ENCODE data around the gene NEGR1. TPM values are rescaled to one million over a fixed set of nuclear protein-coding genes. Genes with fewer than 3 reads are reported as not detected.

The NEGR1 gene
- total RNA-seq, 1 experiment from 2014 or later = 0.05 TPM

DNA sequence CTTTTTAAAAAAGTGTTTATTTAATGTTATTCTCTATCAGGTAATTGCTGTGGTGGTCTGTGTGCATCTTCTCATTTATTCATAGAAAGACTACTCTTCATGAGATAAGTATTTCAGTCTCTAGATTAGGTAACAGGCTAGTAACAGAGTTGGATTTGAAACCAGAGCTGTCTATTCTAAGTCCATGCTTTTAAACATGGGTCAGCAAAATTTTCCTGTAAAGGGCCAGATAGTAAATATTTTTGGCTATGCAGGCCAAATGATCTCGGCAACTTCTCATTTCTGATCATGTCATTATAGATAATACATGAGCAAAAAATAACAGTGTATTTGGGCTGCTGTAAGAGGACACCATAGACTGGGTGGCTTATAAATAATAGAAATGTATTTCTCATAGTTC lies 715.9 kb downstream of the NEGR1 start:
- Histone ChIP-seq H2AFZ (ENCODE audit: low read depth, low read length, poor library complexity, severe bottlenecking) (no peak overlapping the region), H3K9ac (ENCODE audit: low read length) (no peak overlapping the region), H3K36me3 (ENCODE audit: control insufficient read depth in 1 of 2, insufficient read depth in 2 of 2, low read length in 2 of 2) (no peaks in the 10 kb centered on the region), H4K20me1 (ENCODE audit: insufficient read depth) (no peaks in the 10 kb centered on the region), H3K27ac (ENCODE audit: low read depth, low read length) (no peak overlapping the region), H3K4me3 (replicated peaks in 1 of 2; ENCODE audit: low read depth in 1 of 2, low read length in 2 of 2) (no peak overlapping the region), H3K79me2 (ENCODE audit: insufficient read depth, low read length) (no peaks in the 10 kb centered on the region), H3K4me1 (ENCODE audit: control insufficient read depth in 1 of 2, insufficient read depth in 2 of 2, low read length in 2 of 2) (no peaks in the 10 kb centered on the region), H3K9me3 (ENCODE audit: control insufficient read depth in 1 of 2, insufficient read depth in 1 of 2, low read depth in 1 of 2, low read length in 2 of 2) (no peaks in the 10 kb centered on the region; a peak in 1 of 4 replicates), H3K4me2 (ENCODE audit: low read length) (no peak overlapping the region), H3K9me2 (ENCODE audit: insufficient read depth) (no peaks in the 10 kb centered on the region), H3K27me3 (ENCODE audit: insufficient read depth, low read length) (no peaks in the 10 kb centered on the region)
- POLR2A ChIA-PET = no interaction called here
- DNase-seq (ENCODE audit: low read depth, low spot score) (no peak), ATAC-seq (no peak)
- CTCF ChIA-PET = no interaction called here
- RAD21 ChIA-PET (ENCODE audit: low non-redundant PET in 1 of 2, low total read pairs in 2 of 2, uncharacterized antibody in 2 of 2, unreplicated experiment in 2 of 2) = no interaction called here
- no peak for TF ChIP-seq CBX3 (IDR thresholded peaks at IDR 0.05; ENCODE audit: low read depth)
- no peak for TF ChIP-seq SRF (IDR thresholded peaks at IDR 0.05; ENCODE audit: low read depth)
- no peak for TF ChIP-seq EGR1 (IDR thresholded peaks at IDR 0.05; ENCODE audit: low read depth)
- no peak for TF ChIP-seq CEBPB (IDR thresholded peaks at IDR 0.05; ENCODE audit: low read depth)
- no peak for TF ChIP-seq YY1 (IDR thresholded peaks at IDR 0.05; ENCODE audit: extremely low read depth, insufficient replicate concordance, low read depth, low read length)
- TF ChIP-seq ELF1 (IDR thresholded peaks at IDR 0.05; ENCODE audit: borderline replicate concordance, low read depth) = no peak
- BruUV-seq (replicated peaks) = no TSS peak
- intact Hi-C loops (cut with micrococcal nuclease) = no loop called here

DNA sequence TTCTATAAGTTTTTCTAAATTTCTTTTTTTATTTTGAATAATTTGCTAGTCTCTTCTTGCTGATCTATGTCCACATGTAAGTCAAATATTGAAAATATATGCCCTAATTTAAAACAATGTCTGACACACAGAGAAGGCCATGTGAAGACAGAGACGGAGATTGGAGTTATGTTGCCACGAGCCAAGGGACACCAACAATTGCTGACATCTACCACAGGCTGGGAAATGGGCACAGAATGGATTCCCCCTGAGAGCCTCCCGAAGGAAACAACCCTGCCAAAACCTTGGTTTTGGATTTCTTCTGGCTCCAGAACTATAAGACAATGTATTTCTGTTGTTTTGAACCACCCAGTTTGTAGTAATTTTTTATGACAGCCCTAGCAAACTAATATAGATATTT lies 716.5 kb downstream of the NEGR1 start:
- CTCF ChIA-PET = no interaction called here
- H3K4me3 ChIP-seq (replicated peaks in 1 of 2; ENCODE audit: low read depth in 1 of 2, low read length in 2 of 2) = no peak overlapping the region
- no peak for ATAC-seq
- H3K27me3 ChIP-seq (ENCODE audit: insufficient read depth, low read length) = no peaks in the 10 kb centered on the region
- no peaks in the 10 kb centered on the region for H3K79me2 ChIP-seq (ENCODE audit: insufficient read depth, low read length)
- no peak overlapping the region for H2AFZ ChIP-seq (ENCODE audit: low read depth, low read length, poor library complexity, severe bottlenecking)
- no peak overlapping the region for H3K9ac ChIP-seq (ENCODE audit: low read length)
- no peaks in the 10 kb centered on the region; a peak in 1 of 4 replicates for H3K9me3 ChIP-seq (ENCODE audit: control insufficient read depth in 1 of 2, insufficient read depth in 1 of 2, low read depth in 1 of 2, low read length in 2 of 2)
- no peaks in the 10 kb centered on the region for H3K4me1 ChIP-seq (ENCODE audit: control insufficient read depth in 1 of 2, insufficient read depth in 2 of 2, low read length in 2 of 2)
- H4K20me1 ChIP-seq (ENCODE audit: insufficient read depth) = no peaks in the 10 kb centered on the region
- TF ChIP-seq ATF3 (IDR thresholded peaks at IDR 0.05) (no peak), CEBPB (IDR thresholded peaks at IDR 0.05; ENCODE audit: low read depth) (no peak), RAD21 (IDR thresholded peaks at IDR 0.05; ENCODE audit: low read depth) (no peak), FOSL1 (IDR thresholded peaks at IDR 0.05; ENCODE audit: low read depth) (no peak), ZNF274 (IDR thresholded peaks at IDR 0.05; ENCODE audit: low read depth, low read length) (no peak), SRF (IDR thresholded peaks at IDR 0.05; ENCODE audit: low read depth) (no peak), EZH2 (IDR thresholded peaks at IDR 0.05) (no peak)
- DNase-seq (ENCODE audit: low read depth, low spot score) = no peak
- no peak overlapping the region for H3K4me2 ChIP-seq (ENCODE audit: low read length)
- intact Hi-C loops (cut with micrococcal nuclease) = no loop called here
- RAD21 ChIA-PET (ENCODE audit: low non-redundant PET in 1 of 2, low total read pairs in 2 of 2, uncharacterized antibody in 2 of 2, unreplicated experiment in 2 of 2) = no interaction called here
- POLR2A ChIA-PET = no interaction called here
- no TSS peak for BruUV-seq (replicated peaks)
- H3K9me2 ChIP-seq (ENCODE audit: insufficient read depth) = no peaks in the 10 kb centered on the region
- no peak overlapping the region for H3K27ac ChIP-seq (ENCODE audit: low read depth, low read length)
- H3K36me3 ChIP-seq (ENCODE audit: control insufficient read depth in 1 of 2, insufficient read depth in 2 of 2, low read length in 2 of 2) = no peaks in the 10 kb centered on the region
